ENCODE data around the gene DYNLT4. TPM values are rescaled to one million over a fixed set of nuclear protein-coding genes. Genes with fewer than 3 reads are reported as not detected.

Gene DYNLT4
- total and polyA plus RNA-seq, 5 donors, result 0.44 to 1.1 (median 0.61) TPM; not detected in 1

DNA sequence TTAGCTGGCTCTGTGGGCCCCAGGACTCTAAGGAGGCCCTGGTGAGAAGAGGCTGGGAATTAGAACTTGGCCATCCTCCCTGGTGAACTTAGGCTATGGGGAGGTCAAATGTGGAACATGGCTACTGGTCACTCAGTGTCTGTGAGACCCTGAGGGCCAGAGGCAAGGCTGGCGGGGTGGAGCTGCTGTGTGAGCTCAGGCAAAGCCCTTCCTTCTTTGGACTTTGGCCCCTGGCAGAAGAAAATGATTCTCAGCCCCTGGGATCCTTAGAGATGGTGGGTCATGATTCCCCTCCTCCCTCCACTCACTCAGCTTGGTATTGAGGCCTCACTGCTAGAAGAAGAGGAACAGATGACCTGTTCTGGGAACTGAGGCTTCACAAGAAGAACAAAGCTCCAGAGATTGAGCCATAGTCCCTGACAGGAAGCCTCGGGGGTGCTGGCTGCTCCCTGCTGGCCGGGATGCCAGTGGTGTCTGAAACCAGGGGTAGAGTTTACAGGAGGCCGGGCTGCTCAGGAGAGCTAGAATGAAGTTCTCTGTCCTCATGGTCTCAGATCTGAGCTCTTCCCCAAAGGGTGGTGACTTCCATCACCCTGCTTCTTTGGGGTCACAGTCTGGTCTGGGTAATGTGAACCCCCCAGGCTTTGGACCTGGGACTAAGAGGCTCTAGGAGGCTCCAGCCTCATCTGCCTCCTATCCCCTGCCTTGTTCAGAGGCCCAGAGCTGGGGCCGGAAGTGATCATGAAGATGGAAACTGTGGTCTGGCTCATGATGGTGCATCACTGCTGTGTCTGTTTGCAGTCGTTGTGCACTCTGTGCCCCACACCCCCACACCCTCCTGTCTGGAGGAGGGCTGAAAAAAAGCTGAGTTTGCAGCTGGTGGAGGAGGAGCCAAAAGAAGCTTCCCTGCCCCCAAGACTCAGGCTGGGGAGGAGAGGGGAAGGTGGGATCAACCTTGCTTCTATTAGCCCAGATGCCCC lies 2.1 kb upstream of the DYNLT4 start:
- no peak for ATAC-seq
- Histone ChIP-seq H3K4me3 (ENCODE audit: low read length) (peak overlapping the region; percentile 23), H3K9me3 (ENCODE audit: control insufficient read depth, low read length) (no peaks in the 10 kb centered on the region), H3K27me3 (ENCODE audit: control insufficient read depth, insufficient read depth) (no peaks in the 10 kb centered on the region), H3K27ac (ENCODE audit: low read length) (peak overlapping the region; percentile 98), H3K4me1 (ENCODE audit: control insufficient read depth, insufficient read depth, low read length) (peaks cover 38% of the 10 kb centered on the region)
- WGBS, result 28% methylated on average over 6 of the region's 6 CpGs
- intact Hi-C loops (cut with DNase I), result no loop called here
- DNase-seq, result peak; percentile 61 to 83 (median 83)

DNA sequence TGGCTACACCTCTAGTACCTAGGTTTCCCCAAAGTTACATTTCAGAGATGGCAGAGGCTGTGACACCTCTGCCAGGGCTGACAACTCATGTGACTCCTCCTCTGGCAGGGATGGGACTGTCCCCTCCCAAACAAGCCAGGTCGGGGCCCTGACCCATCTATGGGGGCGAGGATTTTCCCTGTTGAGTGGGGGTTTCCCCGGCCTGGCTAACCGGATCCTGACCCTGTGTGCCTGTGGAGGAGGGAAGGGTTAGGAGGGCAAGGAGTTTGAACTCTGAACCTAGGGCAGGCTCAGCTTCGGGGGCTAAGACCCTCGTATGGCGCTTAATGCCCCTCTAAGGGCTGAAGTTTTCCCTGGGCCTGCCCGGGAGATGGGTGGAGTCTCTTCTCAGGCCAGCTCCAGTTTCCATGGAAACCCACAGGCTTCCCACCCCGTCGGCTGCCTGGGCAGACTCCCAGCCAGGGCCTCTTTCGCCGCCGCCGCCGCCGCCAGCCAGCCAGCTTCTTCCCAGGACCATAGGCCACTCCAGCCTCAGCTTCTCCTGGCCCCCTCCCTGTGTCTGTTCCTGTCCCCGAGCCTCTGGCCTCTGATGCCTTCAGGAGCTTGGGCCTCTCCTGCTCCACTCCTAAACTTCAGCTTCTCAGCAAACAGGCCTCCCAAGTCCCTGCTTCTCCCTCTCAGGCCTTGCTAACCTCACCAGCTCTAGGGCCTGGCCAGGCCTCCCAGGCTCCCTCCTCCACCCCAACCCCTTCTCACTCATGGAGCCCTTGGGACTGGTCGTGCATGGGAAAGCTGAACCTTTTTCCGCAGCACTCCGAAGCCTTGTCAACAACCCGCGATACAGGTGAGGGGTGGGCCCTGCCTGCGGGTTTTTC lies 1.1 kb upstream of the DYNLT4 start, which contains the start of gene BTBD19:
Gene BTBD19 (plus strand): TSS at position 461 of the 875 bp plus-strand sequence. CDS start 298 bp downstream, at position 759.
- peak within 1 kb of the TSS; percentile 23 for H3K4me3 ChIP-seq (ENCODE audit: low read length)
- H3K4me1 ChIP-seq (ENCODE audit: control insufficient read depth, insufficient read depth, low read length), result peaks cover 38% of the 10 kb centered on the region
- WGBS, result 26% methylated on average over 23 of the region's 23 CpGs
- intact Hi-C loops (cut with DNase I), result no loop called here
- ATAC-seq (peak; percentile 72 to 74), DNase-seq (peak; percentile 92 to 96 (median 96))
- H3K27me3 ChIP-seq (ENCODE audit: control insufficient read depth, insufficient read depth), result no peaks in the 10 kb centered on the region
- H3K9me3 ChIP-seq (ENCODE audit: control insufficient read depth, low read length), result no peaks in the 10 kb centered on the region
- peak within 1 kb of the TSS; percentile 98 for H3K27ac ChIP-seq (ENCODE audit: low read length)

DNA sequence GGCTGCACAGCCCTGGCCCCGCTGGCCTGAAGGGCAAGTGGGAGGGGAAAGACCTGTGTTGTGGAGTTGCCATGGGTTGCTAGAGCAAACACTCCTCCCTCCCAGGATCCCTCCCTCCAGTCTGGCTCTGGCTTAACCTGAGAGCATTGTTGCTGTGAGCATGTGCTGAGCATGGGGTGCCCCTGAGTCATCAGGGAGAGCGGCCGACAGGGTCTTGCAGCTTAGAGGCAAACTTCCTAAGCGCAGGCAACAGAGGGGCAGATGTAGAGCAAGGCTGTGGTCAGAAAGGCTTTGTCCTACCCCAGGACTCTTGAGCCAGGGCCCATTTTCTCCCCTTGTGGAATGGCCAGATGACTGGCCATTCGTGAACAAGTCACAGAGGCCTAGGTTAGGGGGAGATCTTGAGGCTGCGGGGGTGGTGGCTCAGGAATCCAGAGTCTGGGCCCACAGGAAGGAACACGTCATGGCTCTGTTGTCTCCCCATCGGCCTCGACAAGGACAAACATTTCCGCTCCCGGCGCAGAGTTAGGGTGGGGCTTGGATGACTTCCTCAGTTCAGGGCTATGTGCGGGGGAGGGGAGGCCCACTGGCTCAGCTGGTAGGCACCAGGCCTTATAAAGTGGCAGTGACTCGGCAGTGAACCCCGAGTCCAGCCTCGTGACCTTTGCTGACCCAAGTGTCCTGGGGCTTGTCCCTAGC lies 362 bp upstream of the DYNLT4 start:
- H3K4me1 ChIP-seq (ENCODE audit: control insufficient read depth, insufficient read depth, low read length), result peaks cover 41% of the 10 kb centered on the region
- 6% methylated on average over 16 of the region's 16 CpGs for WGBS
- peak; percentile 84 to 86 for ATAC-seq

DNA sequence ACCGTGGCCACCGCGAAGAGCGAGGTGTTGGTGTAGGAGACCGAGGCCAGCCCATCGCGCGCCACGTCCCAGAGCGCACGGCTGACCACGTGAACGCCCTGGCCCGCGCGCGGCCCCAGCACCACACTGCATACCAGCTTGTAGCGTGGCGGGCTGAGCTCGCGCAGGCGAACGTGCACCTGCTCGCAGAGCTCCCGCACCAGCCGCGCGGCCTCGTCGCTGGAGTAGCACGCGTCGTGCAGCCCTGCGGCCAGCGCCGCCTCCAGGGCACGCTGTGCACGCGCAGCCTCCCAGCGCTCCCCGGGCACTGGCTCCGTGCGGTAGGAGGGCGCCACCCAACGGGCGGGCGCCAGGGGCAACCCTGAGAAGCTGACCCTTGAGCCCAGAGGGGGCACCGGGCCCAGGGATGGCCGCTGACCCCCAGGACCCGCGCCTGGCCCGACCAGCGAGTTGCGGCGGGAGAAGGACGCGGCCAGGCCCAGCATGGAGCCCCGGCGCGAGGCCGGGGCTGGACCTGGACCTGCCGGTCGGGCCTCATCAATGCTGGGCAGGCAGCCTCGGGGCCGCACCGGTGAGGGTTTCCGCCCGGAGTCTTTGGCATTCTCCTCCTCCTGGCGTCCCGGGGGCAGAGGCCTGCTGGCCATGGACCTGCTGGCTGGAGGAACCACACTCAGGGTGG lies 987 bp downstream of the DYNLT4 start:
- H3K4me1 ChIP-seq (ENCODE audit: control insufficient read depth, insufficient read depth, low read length), result peaks cover 46% of the 10 kb centered on the region
- no peak overlapping the region for H3K4me3 ChIP-seq (ENCODE audit: low read length)
- 83% methylated on average over 70 of the region's 70 CpGs for WGBS
- ATAC-seq (no peak), DNase-seq (peak in 2 of 3 donors; percentile 69 to 80)
- H3K27ac ChIP-seq (ENCODE audit: low read length), result peak overlapping the region; percentile 98
- intact Hi-C loops (cut with DNase I), result no loop called here
- H3K9me3 ChIP-seq (ENCODE audit: control insufficient read depth, low read length), result no peaks in the 10 kb centered on the region
- H3K27me3 ChIP-seq (ENCODE audit: control insufficient read depth, insufficient read depth), result no peaks in the 10 kb centered on the region

More for the DNA sequence above, 362 bp upstream of the DYNLT4 start:
- DNase-seq, result peak; percentile 98 to 99 (median 99)
- H3K27ac ChIP-seq (ENCODE audit: low read length), result peak overlapping the region; percentile 98
- no peaks in the 10 kb centered on the region for H3K9me3 ChIP-seq (ENCODE audit: control insufficient read depth, low read length)
- intact Hi-C loops (cut with DNase I), result no loop called here
- H3K4me3 ChIP-seq (ENCODE audit: low read length), result no peak overlapping the region
- no peaks in the 10 kb centered on the region for H3K27me3 ChIP-seq (ENCODE audit: control insufficient read depth, insufficient read depth)

DNA sequence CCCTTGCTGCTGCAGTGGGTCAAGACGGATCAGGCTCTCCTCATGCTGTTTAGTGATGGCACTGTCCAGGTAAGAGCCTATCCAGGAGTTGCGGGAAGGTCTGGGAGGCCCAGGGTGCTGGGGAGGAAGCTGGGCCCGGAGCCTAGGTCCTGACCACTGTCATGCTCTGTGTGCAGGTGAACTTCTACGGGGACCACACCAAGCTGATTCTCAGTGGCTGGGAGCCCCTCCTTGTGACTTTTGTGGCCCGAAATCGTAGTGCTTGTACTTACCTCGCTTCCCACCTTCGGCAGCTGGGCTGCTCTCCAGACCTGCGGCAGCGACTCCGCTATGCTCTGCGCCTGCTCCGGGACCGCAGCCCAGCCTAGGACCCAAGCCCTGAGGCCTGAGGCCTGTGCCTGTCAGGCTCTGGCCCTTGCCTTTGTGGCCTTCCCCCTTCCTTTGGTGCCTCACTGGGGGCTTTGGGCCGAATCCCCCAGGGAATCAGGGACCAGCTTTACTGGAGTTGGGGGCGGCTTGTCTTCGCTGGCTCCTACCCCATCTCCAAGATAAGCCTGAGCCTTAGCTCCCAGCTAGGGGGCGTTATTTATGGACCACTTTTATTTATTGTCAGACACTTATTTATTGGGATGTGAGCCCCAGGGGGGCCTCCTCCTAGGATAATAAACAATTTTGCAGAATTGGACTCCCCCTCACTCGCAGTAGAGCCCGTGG lies 1.7 kb downstream of the DYNLT4 start:
- intact Hi-C loops (cut with DNase I), result no loop called here
- H3K4me3 ChIP-seq (ENCODE audit: low read length), result no peak overlapping the region

DNA sequence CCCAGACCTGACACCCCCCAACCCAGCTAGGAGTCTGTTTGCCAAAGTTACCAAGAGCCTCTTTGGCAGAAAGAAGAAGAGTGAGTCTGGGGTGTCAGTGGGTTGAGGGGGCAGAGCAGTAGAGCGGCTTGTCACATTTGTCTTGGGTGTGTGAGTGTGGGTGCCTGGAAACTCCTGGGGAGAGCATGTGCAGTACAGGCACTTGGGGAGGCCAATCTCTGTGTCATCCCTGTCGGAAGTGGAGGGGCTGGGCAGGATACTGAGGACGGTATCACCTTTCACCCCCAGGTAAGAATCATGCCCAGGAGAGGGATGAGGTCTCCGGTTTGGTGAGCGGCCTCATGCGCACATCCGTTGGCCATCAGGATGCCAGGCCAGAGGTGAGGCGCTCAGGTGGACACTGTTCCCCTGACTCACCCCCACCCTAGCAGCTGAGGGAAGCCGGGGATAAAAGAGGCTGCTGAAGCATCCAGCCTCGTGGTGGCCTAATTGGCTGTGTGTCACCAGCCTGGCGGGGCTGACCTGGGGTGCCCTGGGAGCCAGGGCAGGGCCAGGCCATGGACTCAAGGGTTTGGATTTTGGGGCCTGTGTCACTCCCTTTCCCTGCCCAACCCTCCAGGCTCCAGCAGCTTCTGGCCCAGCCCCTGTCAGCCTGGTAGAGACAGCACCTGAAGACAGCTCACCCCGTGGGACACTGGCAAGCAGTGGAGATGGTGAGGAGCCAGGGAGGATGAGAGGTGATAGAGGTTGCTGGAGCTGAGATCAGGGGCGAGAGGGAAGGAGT lies 3.6 kb downstream of the DYNLT4 start:
- ATAC-seq (no peak), DNase-seq (peak in 2 of 3 donors; percentile 34 to 60)
- no peak overlapping the region for H3K4me3 ChIP-seq (ENCODE audit: low read length)
- H3K27ac ChIP-seq (ENCODE audit: low read length), result no peak overlapping the region
- H3K4me1 ChIP-seq (ENCODE audit: control insufficient read depth, insufficient read depth, low read length), result peaks cover 29% of the 10 kb centered on the region
- H3K27me3 ChIP-seq (ENCODE audit: control insufficient read depth, insufficient read depth), result no peaks in the 10 kb centered on the region
- H3K9me3 ChIP-seq (ENCODE audit: control insufficient read depth, low read length), result no peaks in the 10 kb centered on the region
- 80% methylated on average over 13 of the region's 13 CpGs for WGBS
- intact Hi-C loops (cut with DNase I), result no loop called here

More for the DNA sequence above, 1.7 kb downstream of the DYNLT4 start:
- peaks cover 43% of the 10 kb centered on the region for H3K4me1 ChIP-seq (ENCODE audit: control insufficient read depth, insufficient read depth, low read length)
- peak overlapping the region; percentile 6 for H3K27ac ChIP-seq (ENCODE audit: low read length)
- ATAC-seq (no peak), DNase-seq (peak in 2 of 3 donors; percentile 59 to 65)
- no peaks in the 10 kb centered on the region for H3K27me3 ChIP-seq (ENCODE audit: control insufficient read depth, insufficient read depth)
- 89% methylated on average over 20 of the region's 20 CpGs for WGBS
- H3K9me3 ChIP-seq (ENCODE audit: control insufficient read depth, low read length), result no peaks in the 10 kb centered on the region

DNA sequence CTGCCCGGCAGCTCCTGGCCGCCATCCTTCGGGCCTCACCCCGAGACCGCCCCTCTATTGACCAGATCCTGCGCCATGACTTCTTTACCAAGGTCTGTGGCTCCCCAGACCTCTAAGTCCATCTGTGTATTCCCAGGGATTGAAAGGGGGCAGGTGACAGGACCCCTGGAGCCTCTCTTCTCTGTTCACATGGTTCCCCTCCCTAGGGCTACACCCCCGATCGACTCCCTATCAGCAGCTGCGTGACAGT lies 4.2 kb downstream of the DYNLT4 start:
- DNase-seq (no peak), ATAC-seq (no peak)
- no peaks in the 10 kb centered on the region for H3K9me3 ChIP-seq (ENCODE audit: control insufficient read depth, low read length)
- H3K27me3 ChIP-seq (ENCODE audit: control insufficient read depth, insufficient read depth), result no peaks in the 10 kb centered on the region
- H3K4me3 ChIP-seq (ENCODE audit: low read length), result no peak overlapping the region
- 80% methylated on average over 9 of the region's 9 CpGs for WGBS
- intact Hi-C loops (cut with DNase I), result no loop called here
- H3K27ac ChIP-seq (ENCODE audit: low read length), result no peak overlapping the region
- peaks cover 27% of the 10 kb centered on the region for H3K4me1 ChIP-seq (ENCODE audit: control insufficient read depth, insufficient read depth, low read length)

DNA sequence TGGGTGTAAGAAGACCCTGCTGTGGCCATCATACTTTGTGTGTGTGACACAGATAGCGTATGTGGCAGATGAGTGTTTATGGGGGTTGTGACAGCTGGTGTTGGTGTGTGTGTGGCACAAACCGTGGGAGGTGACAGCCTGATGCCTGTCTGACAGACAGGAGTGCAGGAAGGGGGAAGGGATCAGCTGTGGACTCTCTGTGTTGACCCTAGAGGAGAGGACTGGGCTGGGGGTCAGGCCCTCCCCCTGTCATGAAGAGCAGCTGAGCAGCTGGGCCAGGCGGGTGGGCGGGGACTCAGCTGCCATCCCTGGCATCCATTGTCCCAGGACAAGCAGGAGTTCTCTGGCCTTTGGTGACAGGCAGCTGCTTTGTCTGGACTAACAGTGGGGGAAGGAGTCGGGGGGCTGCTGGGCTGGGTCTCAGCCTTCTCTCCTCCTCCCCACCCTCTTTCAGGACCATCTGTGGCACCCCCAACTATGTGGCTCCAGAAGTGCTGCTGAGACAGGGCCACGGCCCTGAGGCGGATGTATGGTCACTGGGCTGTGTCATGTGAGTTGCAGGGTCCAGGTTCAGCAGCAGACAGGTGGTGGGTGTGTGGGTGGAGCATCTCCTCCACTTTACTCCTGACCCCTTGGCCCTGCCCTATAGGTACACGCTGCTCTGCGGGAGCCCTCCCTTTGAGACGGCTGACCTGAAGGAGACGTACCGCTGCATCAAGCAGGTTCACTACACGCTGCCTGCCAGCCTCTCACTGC lies 4.7 kb downstream of the DYNLT4 start:
- peaks cover 22% of the 10 kb centered on the region for H3K4me1 ChIP-seq (ENCODE audit: control insufficient read depth, insufficient read depth, low read length)
- peak overlapping the region; percentile 37 for H3K27ac ChIP-seq (ENCODE audit: low read length)
- intact Hi-C loops (cut with DNase I), result no loop called here
- H3K9me3 ChIP-seq (ENCODE audit: control insufficient read depth, low read length), result no peaks in the 10 kb centered on the region
- 67% methylated on average over 13 of the region's 13 CpGs for WGBS
- H3K4me3 ChIP-seq (ENCODE audit: low read length), result peak overlapping the region; percentile 28
- no peak for ATAC-seq
- peak; percentile 33 to 73 (median 70) for DNase-seq
- H3K27me3 ChIP-seq (ENCODE audit: control insufficient read depth, insufficient read depth), result no peaks in the 10 kb centered on the region

Measured in right cardiac atrium (tissue), 5 donors.